ENCODE results near the gene SH3PXD2A. TPM values are rescaled to one million over a fixed set of nuclear protein-coding genes. Genes with fewer than 3 reads are reported as not detected.
"Not testable (repeated sequence)": the region's sequence is repeated elsewhere in the genome, so short reads cannot be mapped to it uniquely, and the experiment has no call there.

The SH3PXD2A gene
- total RNA-seq, 2 experiments from 2014 or later: 6.7 to 7.7 TPM

GRCh38 chr10:103638948-103639347 is 216.4 kb downstream of the SH3PXD2A start:
- CTCF ChIA-PET: interaction anchor here (0.8 kb wide), 1 partner anchor 10 kb away, joined by 5 read pairs; no protein-coding TSS in a partner anchor
- no peak for ATAC-seq
- H3K27me3 Mint-ChIP-seq: no peaks in the 10 kb centered on the region
- POLR2A ChIA-PET: no interaction called here
- DNase-seq: no peak
- no peaks in the 10 kb centered on the region for H3K4me1 Mint-ChIP-seq
- H3K36me3 Mint-ChIP-seq (ENCODE audit: low read depth): no peaks in the 10 kb centered on the region
- no peak overlapping the region for H3K27ac Mint-ChIP-seq
- no peak overlapping the region for H3K4me3 Mint-ChIP-seq
- no peaks in the 10 kb centered on the region for H3K9me3 Mint-ChIP-seq (ENCODE audit: low read depth)
- intact Hi-C loops (cut with DNase I, micrococcal nuclease): no loop called here

GRCh38 chr10:103637927-103638557 is 217.3 kb downstream of the SH3PXD2A start:
- Mint-ChIP-seq H3K36me3 (ENCODE audit: low read depth) (no peaks in the 10 kb centered on the region), H3K27ac (no peak overlapping the region), H3K4me3 (no peak overlapping the region), H3K27me3 (no peaks in the 10 kb centered on the region), H3K4me1 (no peaks in the 10 kb centered on the region), H3K9me3 (ENCODE audit: low read depth) (no peaks in the 10 kb centered on the region)
- intact Hi-C loops (cut with DNase I, micrococcal nuclease): no loop called here
- CTCF ChIA-PET: interaction anchor here (0.8 kb wide), 1 partner anchor 11 kb away, joined by 5 read pairs; no protein-coding TSS in a partner anchor
- ATAC-seq (no peak), DNase-seq (no peak)
- POLR2A ChIA-PET: no interaction called here

- ChIA-PET POLR2A (interaction anchor here (0.5 kb wide), 1 partner anchor 48 kb away, joined by 4 read pairs; no protein-coding TSS in a partner anchor), CTCF (interaction anchor here (0.9 kb wide), 1 partner anchor 32 kb away, joined by 3 read pairs; no protein-coding TSS in a partner anchor)
- H3K27ac Mint-ChIP-seq: no peak overlapping the region
- H3K27me3 Mint-ChIP-seq: no peaks in the 10 kb centered on the region
- DNase-seq (no peak), ATAC-seq (no peak)
- no peak overlapping the region for H3K4me3 Mint-ChIP-seq
- intact Hi-C loops (cut with DNase I, micrococcal nuclease): no loop called here
- no peaks in the 10 kb centered on the region for H3K36me3 Mint-ChIP-seq (ENCODE audit: low read depth)
- no peaks in the 10 kb centered on the region for H3K4me1 Mint-ChIP-seq
- H3K9me3 Mint-ChIP-seq (ENCODE audit: low read depth): no peaks in the 10 kb centered on the region
Observed at GRCh38 chr10:103637011-103637410, 218.4 kb downstream of the SH3PXD2A start.

- ATAC-seq: no peak
- H3K9me3 Mint-ChIP-seq (ENCODE audit: low read depth): no peaks in the 10 kb centered on the region
- intact Hi-C loops (cut with DNase I, micrococcal nuclease): no loop called here
- H3K4me3 Mint-ChIP-seq: no peak overlapping the region
- ChIA-PET CTCF (interaction anchor here (0.9 kb wide), 1 partner anchor 31 kb away, joined by 3 read pairs; no protein-coding TSS in a partner anchor), POLR2A (interaction anchor here (0.5 kb wide), 1 partner anchor 48 kb away, joined by 4 read pairs; no protein-coding TSS in a partner anchor)
- no peaks in the 10 kb centered on the region for H3K27me3 Mint-ChIP-seq
- no peak for DNase-seq
- H3K36me3 Mint-ChIP-seq (ENCODE audit: low read depth): no peaks in the 10 kb centered on the region
- H3K27ac Mint-ChIP-seq: no peak overlapping the region
- H3K4me1 Mint-ChIP-seq: no peaks in the 10 kb centered on the region
Observed at GRCh38 chr10:103636492-103636891, 218.9 kb downstream of the SH3PXD2A start.

GRCh38 chr10:103635580-103635979 is 219.8 kb downstream of the SH3PXD2A start:
- intact Hi-C loops (cut with DNase I, micrococcal nuclease): no loop called here
- DNase-seq (no peak), ATAC-seq (no peak)
- H3K27ac Mint-ChIP-seq: no peak overlapping the region
- POLR2A ChIA-PET: no interaction called here
- no peak overlapping the region for H3K4me3 Mint-ChIP-seq
- H3K4me1 Mint-ChIP-seq: no peaks in the 10 kb centered on the region
- CTCF ChIA-PET: interaction anchor here (0.6 kb wide), 1 partner anchor 23 kb away, joined by 3 read pairs; no protein-coding TSS in a partner anchor
- H3K27me3 Mint-ChIP-seq: no peaks in the 10 kb centered on the region
- no peaks in the 10 kb centered on the region for H3K36me3 Mint-ChIP-seq (ENCODE audit: low read depth)
- H3K9me3 Mint-ChIP-seq (ENCODE audit: low read depth): no peaks in the 10 kb centered on the region

- intact Hi-C loops (cut with DNase I, micrococcal nuclease): no loop called here
- ATAC-seq (no peak), DNase-seq (no peak)
- H3K4me3 Mint-ChIP-seq: no peak overlapping the region
- no peaks in the 10 kb centered on the region for H3K9me3 Mint-ChIP-seq (ENCODE audit: low read depth)
- no peaks in the 10 kb centered on the region for H3K36me3 Mint-ChIP-seq (ENCODE audit: low read depth)
- H3K27me3 Mint-ChIP-seq: no peaks in the 10 kb centered on the region
- no peaks in the 10 kb centered on the region for H3K4me1 Mint-ChIP-seq
- POLR2A ChIA-PET: no interaction called here
- CTCF ChIA-PET: interaction anchor here (1.0 to 1.1 kb wide), 2 partner anchors 15 to 52 kb away, joined by 3 to 6 read pairs; no protein-coding TSS in a partner anchor
- no peak overlapping the region for H3K27ac Mint-ChIP-seq
Observed at GRCh38 chr10:103633846-103634245, 221.5 kb downstream of the SH3PXD2A start.

GRCh38 chr10:103632871-103633270 is 222.5 kb downstream of the SH3PXD2A start:
- CTCF ChIA-PET: interaction anchor here (1.0 kb wide), 1 partner anchor 16 kb away, joined by 3 read pairs; no protein-coding TSS in a partner anchor
- H3K27ac Mint-ChIP-seq; H3K36me3 Mint-ChIP-seq (ENCODE audit: low read depth); ATAC-seq; H3K4me3 Mint-ChIP-seq; H3K27me3 Mint-ChIP-seq; intact Hi-C loops (cut with DNase I, micrococcal nuclease); DNase-seq; H3K9me3 Mint-ChIP-seq (ENCODE audit: low read depth); POLR2A ChIA-PET; H3K4me1 Mint-ChIP-seq: not testable (repeated sequence)

- intact Hi-C loops (cut with DNase I, micrococcal nuclease): no loop called here
- Mint-ChIP-seq H3K27ac (no peak overlapping the region), H3K4me1 (no peaks in the 10 kb centered on the region), H3K4me3 (no peak overlapping the region), H3K27me3 (no peaks in the 10 kb centered on the region), H3K9me3 (ENCODE audit: low read depth) (no peaks in the 10 kb centered on the region), H3K36me3 (ENCODE audit: low read depth) (no peaks in the 10 kb centered on the region)
- CTCF ChIA-PET: no interaction called here
- POLR2A ChIA-PET: no interaction called here
- ATAC-seq: no peak
- DNase-seq: no peak
Observed at GRCh38 chr10:103632247-103632642, 223.1 kb downstream of the SH3PXD2A start.

- CTCF ChIA-PET: interaction anchor here (0.7 kb wide), 1 partner anchor 24 kb away, joined by 3 read pairs; no protein-coding TSS in a partner anchor
- no peaks in the 10 kb centered on the region for H3K9me3 Mint-ChIP-seq (ENCODE audit: low read depth)
- H3K4me1 Mint-ChIP-seq: no peaks in the 10 kb centered on the region
- H3K27me3 Mint-ChIP-seq: no peaks in the 10 kb centered on the region
- no peak overlapping the region for H3K4me3 Mint-ChIP-seq
- ATAC-seq (no peak), DNase-seq (no peak)
- no peak overlapping the region for H3K27ac Mint-ChIP-seq
- no peaks in the 10 kb centered on the region for H3K36me3 Mint-ChIP-seq (ENCODE audit: low read depth)
- intact Hi-C loops (cut with DNase I, micrococcal nuclease): no loop called here
- POLR2A ChIA-PET: no interaction called here
Observed at GRCh38 chr10:103630156-103630555, 225.2 kb downstream of the SH3PXD2A start.

- no peaks in the 10 kb centered on the region for H3K36me3 Mint-ChIP-seq (ENCODE audit: low read depth)
- H3K27ac Mint-ChIP-seq: no peak overlapping the region
- no peak for DNase-seq
- no peak overlapping the region for H3K4me3 Mint-ChIP-seq
- POLR2A ChIA-PET: no interaction called here
- H3K27me3 Mint-ChIP-seq: no peaks in the 10 kb centered on the region
- no peak for ATAC-seq
- CTCF ChIA-PET: interaction anchor here (0.7 kb wide), 1 partner anchor 23 kb away, joined by 3 read pairs; no protein-coding TSS in a partner anchor
- no peaks in the 10 kb centered on the region for H3K4me1 Mint-ChIP-seq
- intact Hi-C loops (cut with DNase I, micrococcal nuclease): no loop called here
- no peaks in the 10 kb centered on the region for H3K9me3 Mint-ChIP-seq (ENCODE audit: low read depth)
Observed at GRCh38 chr10:103629581-103629980, 225.8 kb downstream of the SH3PXD2A start.

- CTCF ChIA-PET: interaction anchor here (0.6 kb wide), 2 partner anchors 32 to 81 kb away, joined by 3 to 4 read pairs; no protein-coding TSS in a partner anchor
- DNase-seq (no peak), ATAC-seq (no peak)
- POLR2A ChIA-PET: no interaction called here
- Mint-ChIP-seq H3K27me3 (no peaks in the 10 kb centered on the region), H3K36me3 (ENCODE audit: low read depth) (no peaks in the 10 kb centered on the region), H3K4me3 (no peak overlapping the region), H3K4me1 (no peaks in the 10 kb centered on the region), H3K9me3 (ENCODE audit: low read depth) (no peaks in the 10 kb centered on the region), H3K27ac (no peak overlapping the region)
- intact Hi-C loops (cut with DNase I, micrococcal nuclease): no loop called here
Observed at GRCh38 chr10:103627893-103628292, 227.5 kb downstream of the SH3PXD2A start.

Data from activated CD4-positive, alpha-beta T cell treated with anti-CD3 and anti-CD28 coated beads for 36 hours (primary cell).